ENCODE measurements around the gene U2AF2. TPM values are rescaled to one million over a fixed set of nuclear protein-coding genes. Genes with fewer than 3 reads are reported as not detected.
A peak's percentile ranks its signal among the peaks of the same experiment; 100 is the strongest.

U2AF2 gene
- total RNA-seq, 1 donor from 2014 or later: 365 TPM

DNA sequence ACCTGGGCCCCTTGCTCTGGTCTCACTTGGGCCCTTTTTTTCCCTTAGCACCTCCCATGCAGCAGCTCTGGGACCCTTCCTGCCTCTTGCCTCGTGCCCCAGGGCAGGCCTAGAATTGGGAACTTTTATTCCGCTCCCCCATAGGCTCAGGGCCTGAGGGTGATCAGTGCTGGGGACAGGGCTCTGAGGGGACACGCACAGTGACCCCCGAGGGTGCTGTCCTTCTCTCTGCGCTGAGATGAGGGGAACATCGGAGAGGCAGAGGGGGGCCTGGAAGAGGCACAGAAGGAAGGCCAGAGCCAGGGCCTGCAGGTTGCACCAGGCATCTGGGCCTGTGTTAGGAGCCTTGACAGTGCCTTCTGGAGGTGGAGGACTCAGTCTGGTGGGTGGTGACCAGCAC lies 30.9 kb downstream of the U2AF2 start:
- Mint-ChIP-seq H3K27ac (ENCODE audit: unreplicated experiment) (no peak overlapping the region), H3K4me3 (no peak overlapping the region), H3K9me3 (no peaks in the 10 kb centered on the region), H3K4me1 (no peaks in the 10 kb centered on the region), H3K36me3 (ENCODE audit: low read depth) (no peaks in the 10 kb centered on the region), H3K27me3 (ENCODE audit: low read depth) (no peaks in the 10 kb centered on the region)
- DNase-seq (ENCODE audit: low read depth, low spot score): no peak
- TF ChIP-seq, protein P1, sequence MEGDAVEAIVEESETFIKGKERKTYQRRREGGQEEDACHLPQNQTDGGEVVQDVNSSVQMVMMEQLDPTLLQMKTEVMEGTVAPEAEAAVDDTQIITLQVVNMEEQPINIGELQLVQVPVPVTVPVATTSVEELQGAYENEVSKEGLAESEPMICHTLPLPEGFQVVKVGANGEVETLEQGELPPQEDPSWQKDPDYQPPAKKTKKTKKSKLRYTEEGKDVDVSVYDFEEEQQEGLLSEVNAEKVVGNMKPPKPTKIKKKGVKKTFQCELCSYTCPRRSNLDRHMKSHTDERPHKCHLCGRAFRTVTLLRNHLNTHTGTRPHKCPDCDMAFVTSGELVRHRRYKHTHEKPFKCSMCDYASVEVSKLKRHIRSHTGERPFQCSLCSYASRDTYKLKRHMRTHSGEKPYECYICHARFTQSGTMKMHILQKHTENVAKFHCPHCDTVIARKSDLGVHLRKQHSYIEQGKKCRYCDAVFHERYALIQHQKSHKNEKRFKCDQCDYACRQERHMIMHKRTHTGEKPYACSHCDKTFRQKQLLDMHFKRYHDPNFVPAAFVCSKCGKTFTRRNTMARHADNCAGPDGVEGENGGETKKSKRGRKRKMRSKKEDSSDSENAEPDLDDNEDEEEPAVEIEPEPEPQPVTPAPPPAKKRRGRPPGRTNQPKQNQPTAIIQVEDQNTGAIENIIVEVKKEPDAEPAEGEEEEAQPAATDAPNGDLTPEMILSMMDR (conservative IDR thresholded peaks at IDR 0.05): no peak

DNA sequence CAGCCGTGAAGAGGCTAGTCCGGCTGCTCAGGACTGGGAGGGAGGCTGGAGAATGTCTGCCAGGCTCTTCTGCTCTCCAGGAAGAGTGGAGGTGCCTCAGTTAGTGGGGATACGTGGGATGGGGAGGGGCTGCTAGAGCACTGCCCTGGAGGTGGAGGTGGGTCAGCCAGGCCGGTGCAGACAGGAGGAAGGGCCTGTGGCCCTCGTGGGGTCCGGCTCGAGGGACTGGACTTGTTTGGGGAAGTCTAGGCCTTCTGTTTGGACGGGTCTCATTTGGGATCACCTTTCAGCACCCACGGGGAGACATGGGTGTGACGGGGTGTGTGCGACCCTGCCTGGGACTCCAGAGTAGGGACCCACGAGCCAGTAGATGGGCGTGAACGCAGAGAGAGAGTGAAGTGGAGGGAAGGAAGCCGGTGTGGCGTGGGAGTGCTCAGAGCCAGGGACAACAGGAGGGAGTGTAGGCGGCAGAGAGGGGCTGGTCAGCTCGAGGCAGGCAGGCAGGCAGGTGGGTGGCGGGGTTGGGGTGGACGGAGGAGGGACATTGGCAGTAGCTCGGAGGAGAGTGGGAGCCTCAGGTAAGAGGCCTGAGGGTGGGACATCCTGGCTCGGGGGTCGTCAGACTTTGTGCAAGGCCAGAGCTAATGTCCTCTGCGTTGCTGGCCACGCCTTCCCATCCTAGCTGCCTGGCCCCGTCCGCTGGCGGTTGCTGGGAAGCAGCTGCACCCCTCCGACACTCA lies 31.6 kb downstream of the U2AF2 start:
- no peak overlapping the region for H3K4me3 Mint-ChIP-seq
- no peak for DNase-seq (ENCODE audit: low read depth, low spot score)
- peak overlapping the region; percentile 83 for H3K27ac Mint-ChIP-seq (ENCODE audit: unreplicated experiment)
- TF ChIP-seq, protein P1 (conservative IDR thresholded peaks at IDR 0.05): no peak
- H3K4me1 Mint-ChIP-seq: no peaks in the 10 kb centered on the region
- H3K36me3 Mint-ChIP-seq (ENCODE audit: low read depth): no peaks in the 10 kb centered on the region
- H3K27me3 Mint-ChIP-seq (ENCODE audit: low read depth): no peaks in the 10 kb centered on the region
- H3K9me3 Mint-ChIP-seq: no peaks in the 10 kb centered on the region

DNA sequence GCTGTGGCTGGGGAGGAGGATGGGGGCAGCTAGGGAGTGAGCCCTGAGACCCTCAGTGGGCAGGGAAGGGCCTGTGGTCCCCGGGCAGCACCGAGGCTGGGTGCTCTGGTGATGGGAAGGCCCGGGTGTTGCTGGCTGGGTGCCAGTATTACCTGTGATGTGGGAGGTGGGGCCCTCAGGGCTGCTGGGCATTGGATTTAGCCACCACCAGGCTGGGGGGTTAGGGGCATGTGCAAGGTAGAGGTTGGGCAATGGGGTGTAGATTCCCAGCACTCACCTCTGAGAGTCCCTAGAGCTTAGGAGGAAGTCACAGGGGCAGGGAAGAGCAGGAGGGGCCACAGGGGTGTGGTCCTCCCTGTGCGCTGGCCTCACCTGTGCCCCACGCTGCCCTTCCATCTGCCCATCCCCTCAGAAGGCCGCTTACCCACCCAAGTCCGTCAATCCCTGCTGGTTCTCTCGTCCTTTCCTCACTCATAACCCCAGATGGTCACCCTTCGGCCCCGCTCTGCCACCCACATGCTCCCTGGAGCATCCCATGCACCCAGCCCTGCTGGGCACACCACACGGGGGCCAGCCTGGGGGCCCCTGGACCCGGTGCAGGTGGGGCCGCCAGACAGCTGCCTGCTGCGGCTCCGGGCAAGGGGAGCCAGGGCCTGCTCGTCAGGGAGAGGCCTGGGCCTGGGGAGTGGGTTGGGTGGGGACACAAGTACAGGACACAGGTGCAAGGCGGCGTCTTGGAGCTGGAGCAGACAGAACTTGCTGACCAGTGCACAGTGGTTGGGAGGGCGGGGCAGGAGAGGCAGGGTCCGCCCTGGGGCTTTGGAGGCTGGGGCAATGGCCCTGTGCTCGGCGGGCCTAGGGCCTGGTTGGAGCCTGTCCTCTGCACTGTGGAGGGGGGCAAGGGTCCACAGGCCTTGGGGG lies 32.7 kb downstream of the U2AF2 start:
- no peak overlapping the region for H3K4me3 Mint-ChIP-seq
- no peaks in the 10 kb centered on the region for H3K9me3 Mint-ChIP-seq
- no peaks in the 10 kb centered on the region for H3K36me3 Mint-ChIP-seq (ENCODE audit: low read depth)
- no peak overlapping the region for H3K27ac Mint-ChIP-seq (ENCODE audit: unreplicated experiment)
- TF ChIP-seq, protein P1 (conservative IDR thresholded peaks at IDR 0.05): no peak
- no peak for DNase-seq (ENCODE audit: low read depth, low spot score)
- H3K27me3 Mint-ChIP-seq (ENCODE audit: low read depth): no peaks in the 10 kb centered on the region
- H3K4me1 Mint-ChIP-seq: no peaks in the 10 kb centered on the region

DNA sequence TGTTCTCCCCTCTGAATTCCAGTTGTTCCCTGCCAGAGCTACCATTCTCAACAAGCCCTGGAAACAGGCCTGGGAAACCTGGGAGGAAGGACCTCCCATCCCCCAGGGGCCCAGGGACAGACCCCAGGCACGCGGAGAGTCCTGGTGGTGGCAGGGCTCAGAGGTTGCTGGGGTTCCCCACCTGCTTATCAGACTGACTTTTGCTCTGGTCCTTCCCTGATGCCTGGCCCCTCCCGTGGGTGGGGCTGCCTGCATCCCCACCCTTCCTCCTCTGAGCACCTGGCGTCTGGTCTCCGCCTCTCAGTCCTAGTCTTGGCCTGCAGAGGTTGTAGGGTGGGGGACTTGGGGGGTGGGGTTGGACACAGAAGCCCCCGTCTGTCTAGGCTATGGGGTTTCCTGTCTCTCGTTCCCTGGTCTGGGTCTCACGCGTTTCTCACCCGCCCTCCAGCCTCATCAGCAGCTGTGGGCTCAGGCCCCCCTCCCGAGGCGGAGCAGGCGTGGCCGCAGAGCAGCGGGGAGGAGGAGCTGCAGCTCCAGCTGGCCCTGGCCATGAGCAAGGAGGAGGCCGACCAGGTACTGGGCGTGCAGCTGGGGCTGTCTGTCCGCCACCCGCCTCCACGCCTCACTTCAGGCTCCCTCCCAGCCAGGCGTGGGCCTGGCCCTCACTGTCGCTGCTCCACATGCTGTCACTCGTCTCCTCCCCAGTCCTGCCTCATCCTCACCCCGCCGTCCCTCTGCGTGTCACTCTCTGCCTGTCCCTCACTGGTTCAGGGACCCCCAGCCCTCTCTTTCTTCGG lies 33.8 kb downstream of the U2AF2 start:
- H3K27ac Mint-ChIP-seq (ENCODE audit: unreplicated experiment): peak overlapping the region; percentile 83
- no peaks in the 10 kb centered on the region for H3K36me3 Mint-ChIP-seq (ENCODE audit: low read depth)
- no peaks in the 10 kb centered on the region for H3K4me1 Mint-ChIP-seq
- no peak overlapping the region for H3K4me3 Mint-ChIP-seq
- H3K9me3 Mint-ChIP-seq: no peaks in the 10 kb centered on the region
- H3K27me3 Mint-ChIP-seq (ENCODE audit: low read depth): no peaks in the 10 kb centered on the region
- no peak for DNase-seq (ENCODE audit: low read depth, low spot score)
- TF ChIP-seq, protein P1 (conservative IDR thresholded peaks at IDR 0.05): no peak

DNA sequence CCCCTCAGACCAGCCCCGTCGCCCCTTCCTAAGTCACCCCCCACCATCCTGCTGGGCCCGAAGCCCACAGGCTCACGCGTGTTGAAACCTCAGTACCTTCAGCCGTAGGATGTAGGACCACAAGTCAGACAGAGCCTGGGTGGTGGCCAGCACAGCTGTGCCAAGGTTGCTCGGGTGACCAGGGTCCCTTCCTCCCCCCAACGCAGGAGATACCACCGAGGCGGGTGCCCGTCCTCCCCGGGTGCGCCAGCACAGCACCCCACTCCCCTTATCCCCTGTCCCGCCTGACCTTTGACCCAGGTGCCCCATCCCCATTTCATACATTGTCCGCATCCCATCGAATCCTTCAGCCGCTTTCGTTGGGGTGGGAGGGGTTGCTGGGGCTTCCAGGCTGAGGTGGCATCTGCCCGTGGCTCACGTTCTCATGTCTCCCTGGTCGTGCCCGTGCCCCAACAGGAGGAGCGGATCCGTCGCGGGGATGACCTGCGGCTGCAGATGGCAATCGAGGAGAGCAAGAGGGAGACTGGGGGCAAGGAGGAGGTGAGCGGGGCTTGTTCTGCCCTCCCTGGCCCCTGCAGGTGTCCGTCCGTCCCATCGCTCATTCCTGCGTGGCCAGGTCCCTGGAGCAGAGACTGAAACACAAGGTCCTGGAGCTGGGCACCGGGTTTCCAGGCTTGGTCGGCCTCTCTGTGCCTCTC lies 34.7 kb downstream of the U2AF2 start:
- Mint-ChIP-seq H3K36me3 (ENCODE audit: low read depth) (no peaks in the 10 kb centered on the region), H3K27me3 (ENCODE audit: low read depth) (no peaks in the 10 kb centered on the region), H3K4me3 (no peak overlapping the region), H3K9me3 (no peaks in the 10 kb centered on the region), H3K27ac (ENCODE audit: unreplicated experiment) (no peak overlapping the region), H3K4me1 (no peaks in the 10 kb centered on the region)
- TF ChIP-seq, protein P1 (conservative IDR thresholded peaks at IDR 0.05): no peak
- DNase-seq (ENCODE audit: low read depth, low spot score): no peak
